Sigmoid colon (tissue), 4 donors: ENCODE measurements around the gene SYTL5.

Experiments
- POLR2A ChIP-seq, 2 donors: fragments of 450-650 bp; IDR thresholded peaks; one replicate each; pipeline ENCODE4 v1.6.1; 2016; ENCODE audit warnings: antibody characterized with exemption in 2 of 2, mild to moderate bottlenecking in 2 of 2, moderate library complexity in 2 of 2
- POLR2AphosphoS5 ChIP-seq, 4 donors: sonication (generic); formaldehyde crosslinking; IDR thresholded peaks; one replicate each; pipeline ENCODE4 v1.6.1; 2017; ENCODE audit warnings: antibody characterized with exemption in 4 of 4
- TF ChIP-seq, protein P1 (sequence below), 4 experiments: fragments of 450-650 bp in 3 of 4; fragments of 200-600 bp in 1 of 4; IDR thresholded peaks; one replicate each; pipeline ENCODE4 v1.5.1; 2016 to 2019; ENCODE audit warnings: antibody characterized with exemption in 4 of 4, mild to moderate bottlenecking in 3 of 4, moderate library complexity in 2 of 4

DNA sequence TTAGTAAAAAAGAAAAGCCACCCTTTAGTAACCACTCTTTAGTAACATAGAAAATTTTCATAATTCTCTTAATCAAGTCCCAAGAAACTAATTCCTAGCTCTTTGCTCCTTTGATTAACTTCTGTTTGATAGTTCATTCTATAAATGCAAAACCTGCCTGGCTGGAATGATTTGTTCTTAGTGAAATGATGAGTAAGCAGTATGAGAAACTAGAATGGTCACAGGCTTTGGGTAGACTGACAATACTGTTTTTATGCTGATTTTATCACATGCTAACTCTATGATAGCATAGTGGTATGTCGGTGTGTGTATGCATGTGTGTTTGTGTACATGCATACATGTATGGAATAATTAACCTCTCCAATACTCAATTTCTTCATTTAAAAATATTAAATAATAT is 81.2 kb downstream of the SYTL5 start:
- TF ChIP-seq, protein P1, sequence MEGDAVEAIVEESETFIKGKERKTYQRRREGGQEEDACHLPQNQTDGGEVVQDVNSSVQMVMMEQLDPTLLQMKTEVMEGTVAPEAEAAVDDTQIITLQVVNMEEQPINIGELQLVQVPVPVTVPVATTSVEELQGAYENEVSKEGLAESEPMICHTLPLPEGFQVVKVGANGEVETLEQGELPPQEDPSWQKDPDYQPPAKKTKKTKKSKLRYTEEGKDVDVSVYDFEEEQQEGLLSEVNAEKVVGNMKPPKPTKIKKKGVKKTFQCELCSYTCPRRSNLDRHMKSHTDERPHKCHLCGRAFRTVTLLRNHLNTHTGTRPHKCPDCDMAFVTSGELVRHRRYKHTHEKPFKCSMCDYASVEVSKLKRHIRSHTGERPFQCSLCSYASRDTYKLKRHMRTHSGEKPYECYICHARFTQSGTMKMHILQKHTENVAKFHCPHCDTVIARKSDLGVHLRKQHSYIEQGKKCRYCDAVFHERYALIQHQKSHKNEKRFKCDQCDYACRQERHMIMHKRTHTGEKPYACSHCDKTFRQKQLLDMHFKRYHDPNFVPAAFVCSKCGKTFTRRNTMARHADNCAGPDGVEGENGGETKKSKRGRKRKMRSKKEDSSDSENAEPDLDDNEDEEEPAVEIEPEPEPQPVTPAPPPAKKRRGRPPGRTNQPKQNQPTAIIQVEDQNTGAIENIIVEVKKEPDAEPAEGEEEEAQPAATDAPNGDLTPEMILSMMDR (IDR thresholded peaks at IDR 0.05), result no peak
- no peak for TF ChIP-seq POLR2A (IDR thresholded peaks at IDR 0.05)
- TF ChIP-seq POLR2AphosphoS5 (IDR thresholded peaks at IDR 0.05), result no peak
